ENCODE results near the gene OR2M5.

Gene OR2M5, protein sequence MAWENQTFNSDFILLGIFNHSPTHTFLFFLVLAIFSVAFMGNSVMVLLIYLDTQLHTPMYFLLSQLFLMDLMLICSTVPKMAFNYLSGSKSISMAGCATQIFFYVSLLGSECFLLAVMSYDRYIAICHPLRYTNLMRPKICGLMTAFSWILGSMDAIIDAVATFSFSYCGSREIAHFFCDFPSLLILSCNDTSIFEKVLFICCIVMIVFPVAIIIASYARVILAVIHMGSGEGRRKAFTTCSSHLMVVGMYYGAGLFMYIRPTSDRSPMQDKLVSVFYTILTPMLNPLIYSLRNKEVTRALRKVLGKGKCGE

DNA sequence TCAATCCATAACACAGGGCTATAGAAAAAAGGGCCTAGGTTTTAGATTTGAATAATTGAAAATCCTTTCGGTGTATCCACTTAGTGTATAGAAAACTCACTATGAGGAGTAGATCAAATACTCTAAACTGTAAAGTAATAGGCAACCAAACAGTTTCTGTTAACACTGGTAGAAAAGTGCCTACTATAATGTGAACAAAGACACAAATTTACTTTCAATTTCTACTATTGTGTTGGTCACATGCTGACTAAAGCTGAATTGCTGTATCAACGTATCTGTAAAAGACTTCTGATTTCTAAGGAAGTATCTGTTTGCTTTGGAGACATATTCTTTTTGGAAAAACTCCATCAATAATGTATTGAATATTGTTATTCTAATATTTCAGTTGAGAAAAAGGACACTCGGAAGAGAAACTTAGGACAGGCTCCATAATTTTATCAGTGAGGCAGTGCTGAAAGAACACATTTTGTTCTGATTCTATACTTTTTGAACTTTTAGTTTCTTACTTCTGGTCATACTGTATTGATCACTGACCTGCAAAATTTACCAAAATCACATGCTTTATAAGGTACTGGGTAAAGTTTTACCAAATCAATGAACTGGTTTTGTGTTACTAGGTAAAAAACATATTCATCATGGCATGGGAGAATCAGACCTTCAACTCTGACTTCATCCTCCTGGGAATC lies at the start of gene OR2M5:
Gene OR2M5, plus strand, starts transcription at position 636 of the 686 bp plus-strand sequence. Its CDS starts 0 bp downstream, at position 636.
- no peak for DNase-seq

GRCh38 chr1:248098529-248098928 lies 46.4 kb upstream of the OR2M5 start:
- no peak for DNase-seq

DNA sequence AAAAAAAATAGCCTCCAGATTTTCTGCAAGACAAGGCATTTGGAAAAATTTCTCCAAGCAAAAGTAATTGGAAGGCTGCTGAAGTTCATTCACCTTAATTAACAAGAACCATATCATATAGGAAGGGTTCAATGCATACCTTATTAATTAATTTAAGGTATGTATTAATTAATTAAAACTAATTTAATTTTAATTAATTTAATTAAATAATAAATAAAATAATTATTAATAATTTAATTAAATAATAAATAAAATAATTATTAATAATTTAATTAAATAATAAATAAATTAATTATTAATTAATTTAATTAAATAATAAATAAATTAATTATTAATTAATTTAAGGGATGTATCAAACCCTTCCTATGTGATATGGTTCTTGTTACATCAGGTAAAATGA lies 42.1 kb upstream of the OR2M5 start:
- no peak for DNase-seq

DNA sequence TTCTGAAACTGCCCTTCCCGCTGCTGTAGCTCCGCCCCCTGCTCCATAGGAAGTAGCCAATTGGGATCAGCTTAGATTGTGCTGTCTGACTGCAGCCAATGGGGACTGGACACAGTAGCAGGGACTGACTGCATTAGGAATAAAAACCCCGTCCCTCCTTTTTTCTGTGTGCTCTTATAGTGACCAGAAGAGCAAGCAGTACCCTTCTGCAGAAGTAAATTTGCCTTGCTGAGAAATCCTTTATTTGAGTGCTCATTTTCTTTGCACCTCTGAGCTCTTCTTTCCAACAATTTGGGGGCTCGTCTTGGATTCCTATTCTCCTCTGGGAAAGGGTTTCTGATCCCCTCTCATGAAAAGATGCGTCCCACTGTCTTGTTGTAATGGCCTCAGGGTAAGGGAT lies 33.8 kb upstream of the OR2M5 start:
- DNase-seq, result no peak

DNA sequence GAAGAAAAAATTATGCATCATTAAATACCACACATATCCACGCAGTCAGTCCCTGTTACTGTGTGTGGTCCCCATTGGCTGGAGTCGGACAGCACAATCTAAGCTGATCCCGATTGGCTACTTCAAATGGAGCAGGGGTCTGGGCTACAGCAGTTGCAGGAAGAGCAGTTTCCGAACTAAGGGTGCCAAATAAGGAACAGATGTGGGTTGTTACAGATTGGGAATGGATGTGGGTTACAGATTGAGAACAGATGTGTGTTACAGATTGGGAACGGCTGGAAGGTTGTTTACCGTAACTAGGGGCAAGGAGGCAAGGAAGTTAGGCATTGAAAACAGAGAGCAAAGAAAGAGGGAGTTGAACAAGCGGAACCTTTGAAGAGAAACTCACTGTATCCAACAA lies 30.1 kb upstream of the OR2M5 start:
- no peak for DNase-seq

GRCh38 chr1:248127653-248128052 lies 17.3 kb upstream of the OR2M5 start:
- no peak for DNase-seq

GRCh38 chr1:248136811-248137210 lies 8.1 kb upstream of the OR2M5 start:
- no peak for DNase-seq

DNA sequence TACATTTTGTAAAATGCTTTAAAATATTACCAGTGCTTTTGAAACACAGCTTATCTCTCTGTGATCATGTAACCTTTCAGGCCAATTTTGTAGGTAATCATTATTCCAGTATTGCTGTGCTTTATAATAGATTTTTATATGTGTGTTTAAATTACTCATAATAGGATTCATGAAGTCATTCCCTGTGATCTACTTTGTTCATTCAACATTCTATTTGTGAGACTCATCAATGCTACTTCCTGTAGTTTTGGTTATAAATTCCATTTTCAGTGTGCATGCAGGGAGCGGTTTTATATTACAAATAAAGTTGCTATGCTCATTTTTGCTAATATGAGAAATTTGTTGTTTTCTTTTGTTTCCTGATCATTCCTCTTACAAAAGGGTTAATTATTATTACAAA lies 4.1 kb upstream of the OR2M5 start:
- DNase-seq, result no peak

DNA sequence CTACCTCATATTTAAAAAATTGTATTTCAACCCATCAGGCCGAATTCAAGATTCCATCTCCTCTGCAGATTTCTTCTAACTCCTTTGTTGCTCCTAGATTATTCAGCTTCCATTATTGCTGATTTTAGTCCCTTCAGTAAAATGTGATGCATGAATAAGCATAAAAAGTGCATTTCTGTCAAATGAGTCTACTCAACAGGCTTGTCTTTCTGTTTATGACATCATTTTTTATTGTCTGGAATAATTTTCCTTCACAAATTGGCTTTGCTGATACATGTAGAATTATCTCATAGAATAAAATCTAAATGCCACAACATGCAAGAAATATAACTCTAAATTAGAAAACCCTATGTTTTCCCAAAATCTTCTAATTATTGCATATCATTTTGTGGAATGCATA lies 1.6 kb upstream of the OR2M5 start:
- no peak for DNase-seq

GRCh38 chr1:248152056-248152827 lies 7.3 kb downstream of the OR2M5 start:
- no peak for DNase-seq

DNA sequence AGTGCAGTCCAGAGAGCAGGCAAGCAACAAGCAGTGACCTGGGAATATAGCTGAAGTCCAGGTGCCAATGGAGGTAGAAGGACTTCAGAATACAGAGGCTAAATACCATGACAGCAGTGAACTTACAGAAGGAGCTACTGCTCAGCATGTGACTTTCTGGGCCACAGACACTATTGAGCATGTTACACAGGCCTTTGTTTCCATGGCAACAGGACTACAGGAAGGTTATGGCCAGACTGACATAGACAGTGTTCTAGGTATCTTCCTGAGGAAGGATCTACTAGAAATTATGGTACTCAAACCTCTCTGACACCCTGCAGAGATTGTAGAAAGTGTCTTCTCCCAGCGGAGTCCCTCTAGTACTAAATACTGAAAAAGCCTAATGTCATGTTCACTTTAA lies 11.0 kb downstream of the OR2M5 start:
- no peak for DNase-seq

DNA sequence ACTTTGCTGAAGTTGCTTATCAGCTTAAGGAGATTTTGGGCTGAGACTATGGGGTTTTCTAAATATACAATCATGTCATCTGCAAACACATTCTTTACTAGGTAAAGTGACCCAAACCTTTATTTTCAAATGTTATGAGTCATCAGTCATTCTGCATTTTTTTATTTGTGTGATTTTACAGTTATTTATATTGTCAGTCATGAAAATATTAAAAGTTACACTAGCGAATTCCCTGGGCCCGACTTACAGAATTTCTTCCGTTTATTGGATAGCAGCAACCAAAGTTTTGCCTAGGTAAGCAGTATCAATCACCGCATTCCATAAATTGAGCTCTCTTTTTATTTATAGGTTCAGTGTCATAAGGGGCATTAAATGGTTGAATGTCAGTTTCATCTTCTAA lies 13.8 kb downstream of the OR2M5 start:
- DNase-seq, result no peak

DNA sequence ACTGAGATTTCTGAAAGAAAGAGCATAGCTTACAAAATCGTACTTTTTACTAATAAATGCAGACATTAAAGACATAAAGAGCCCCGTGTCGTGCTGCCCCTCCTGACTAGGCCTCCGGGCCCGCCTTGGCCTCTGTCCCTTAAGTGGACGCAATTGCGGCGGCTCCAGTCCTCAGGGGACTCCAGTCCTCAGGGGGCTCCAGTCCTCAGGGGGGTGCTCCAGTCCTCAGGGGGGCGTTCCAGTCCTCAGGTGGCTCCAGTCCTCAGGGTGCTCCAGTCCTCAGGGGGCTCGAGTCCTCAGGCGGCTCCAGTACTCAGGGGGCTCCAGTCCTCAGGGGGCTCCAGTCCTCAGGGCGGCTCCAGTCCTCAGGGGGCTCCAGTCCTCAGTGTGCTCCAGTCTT lies 19.1 kb downstream of the OR2M5 start:
- DNase-seq, result no peak

GRCh38 chr1:248165186-248165585 lies 20.2 kb downstream of the OR2M5 start:
- DNase-seq, result no peak

DNA sequence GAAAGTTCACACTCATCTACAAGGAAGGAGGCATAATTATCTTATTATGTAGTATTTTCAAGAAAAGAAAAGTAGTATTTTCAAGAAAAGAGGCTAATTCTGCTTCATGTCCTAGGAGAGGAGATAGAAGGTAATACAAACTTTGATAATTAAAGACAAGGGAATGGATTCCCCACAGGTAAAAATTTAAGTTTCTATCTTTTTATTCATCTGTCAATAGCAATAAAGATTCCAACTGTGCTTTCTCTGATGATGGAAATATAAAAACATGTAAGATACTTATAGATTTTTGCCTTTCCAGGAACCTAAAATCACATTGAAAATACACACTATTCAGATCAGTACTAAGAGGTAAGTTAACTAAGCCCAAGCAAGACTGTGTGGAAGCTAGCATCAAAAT lies 29.6 kb downstream of the OR2M5 start, which contains the start of gene OR2M2:
Gene OR2M2, plus strand, starts transcription at position 301 of the 400 bp plus-strand sequence. CDS start 5,165 bp downstream, outside the sequence.
- DNase-seq, result no peak

DNA sequence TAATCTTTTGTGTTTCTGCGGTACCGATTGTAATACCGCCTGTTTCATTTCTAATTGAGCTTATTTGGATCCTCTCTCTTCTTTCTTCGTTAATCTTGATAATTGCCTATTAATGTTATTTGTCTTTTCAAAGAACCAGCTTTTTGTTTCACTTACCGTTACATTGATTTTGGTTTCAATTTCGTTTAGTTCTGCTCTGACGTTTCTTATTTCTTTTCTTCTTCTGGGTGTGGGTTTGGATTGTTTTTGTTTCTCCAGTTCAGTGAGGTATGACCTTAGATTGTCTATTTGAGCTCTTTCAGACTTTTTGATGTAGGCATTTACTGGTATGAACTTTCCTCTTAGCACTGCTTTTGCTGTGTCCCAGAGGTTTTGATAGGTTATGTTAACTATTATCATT lies 39.0 kb downstream of the OR2M5 start:
- DNase-seq, result no peak

DNA sequence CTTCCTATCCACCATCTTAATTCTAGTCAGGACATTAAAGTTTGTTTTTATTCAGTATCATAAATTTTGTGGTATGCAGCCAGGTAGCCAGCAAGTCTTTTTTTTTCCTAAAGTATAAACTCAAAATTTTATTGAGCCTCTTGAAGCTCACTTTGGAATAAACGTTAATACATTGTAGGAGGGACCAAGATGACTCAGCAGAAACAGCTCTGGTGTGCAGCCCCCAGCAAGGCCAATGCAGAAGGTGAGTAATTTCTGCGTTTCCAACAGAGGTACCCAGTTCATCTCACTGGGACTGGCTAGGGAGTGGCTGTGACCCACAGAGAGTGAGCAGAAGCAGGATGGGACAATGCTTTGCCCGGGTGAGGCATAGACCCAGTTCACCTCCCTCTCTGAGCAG lies 42.4 kb downstream of the OR2M5 start:
- no peak for DNase-seq

- DNase-seq, result no peak
These were observed 44.1 kb downstream of the OR2M5 start for GRCh38 chr1:248189026-248189425.

DNA sequence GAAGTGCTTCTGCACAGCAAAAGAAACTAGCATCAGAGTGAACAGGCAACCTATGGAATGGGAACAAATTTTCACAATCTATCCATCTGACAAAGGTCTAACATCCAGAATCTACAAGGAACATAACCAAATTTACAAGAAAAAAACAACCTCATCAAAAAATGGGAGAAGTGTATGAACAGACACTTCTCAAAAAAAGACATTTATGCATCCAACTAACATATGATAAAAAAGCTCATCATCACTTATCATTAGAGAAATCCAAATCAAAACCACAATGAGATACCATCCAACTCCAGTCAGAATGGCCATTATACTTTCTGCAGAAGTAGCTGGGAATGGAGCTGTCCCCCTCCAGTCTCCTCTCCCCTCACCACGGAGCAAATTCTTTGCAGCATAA lies 49.2 kb downstream of the OR2M5 start:
- no peak for DNase-seq
